Upper lobe of right lung (tissue), 1 donor: ENCODE measurements around the gene LENG1. TPM values are rescaled to one million over a fixed set of nuclear protein-coding genes. Genes with fewer than 3 reads are reported as not detected.

Experiments
- ATAC-seq: fragments of 200-7000 bp; cut with Tn5 transposase; one replicate; pipeline ENCODE4 v1.9.1; 2020; ENCODE audit warnings: mild to moderate bottlenecking, moderate library complexity
- DNase-seq: peaks from one replicate; pipeline ENCODE4 v3.0.0-alpha.2; 2020
- H3K27ac ChIP-seq: fragments of 200-600 bp; one replicate; pipeline ENCODE4 v1.8.0; 2022
- H3K27me3 ChIP-seq: fragments of 200-600 bp; one replicate; pipeline ENCODE4 v1.8.0; 2022; ENCODE audit warnings: mild to moderate bottlenecking
- H3K36me3 ChIP-seq: fragments of 200-600 bp; one replicate; pipeline ENCODE4 v1.8.0; 2022
- H3K4me1 ChIP-seq: fragments of 200-600 bp; one replicate; pipeline ENCODE4 v1.8.0; 2022
- H3K4me3 ChIP-seq: fragments of 200-600 bp; one replicate; pipeline ENCODE4 v1.8.0; 2022; ENCODE audit warnings: mild to moderate bottlenecking
- H3K9me3 ChIP-seq: fragments of 200-600 bp; one replicate; pipeline ENCODE4 v1.8.0; 2022
- CTCF ChIP-seq: fragments of 200-600 bp; IDR thresholded peaks from one replicate; pipeline ENCODE4 v1.8.0; 2022; ENCODE audit warnings: antibody characterized with exemption
- intact Hi-C: fragments of 100-400 bp; cut with DNase I; formaldehyde crosslinking; loops from one replicate; pipeline ENCODE4 v1.11.0; 2022
- total RNA-seq: library from RNA; stranded (reverse); fragmentation: NEBNext Ultra II Directional; extraction: Animal tissue kit (Norgen Biotek cat#: 25700); gene quantifications from one replicate; pipeline ENCODE4 v1.2.1, GENCODE V29; 2021
- donor health status: DM: no; HTN: yes; CAD: no; lungs with severe emphysema.

The LENG1 gene
- total RNA-seq, 1 donor from 2014 or later, result 9.2 TPM

DNA sequence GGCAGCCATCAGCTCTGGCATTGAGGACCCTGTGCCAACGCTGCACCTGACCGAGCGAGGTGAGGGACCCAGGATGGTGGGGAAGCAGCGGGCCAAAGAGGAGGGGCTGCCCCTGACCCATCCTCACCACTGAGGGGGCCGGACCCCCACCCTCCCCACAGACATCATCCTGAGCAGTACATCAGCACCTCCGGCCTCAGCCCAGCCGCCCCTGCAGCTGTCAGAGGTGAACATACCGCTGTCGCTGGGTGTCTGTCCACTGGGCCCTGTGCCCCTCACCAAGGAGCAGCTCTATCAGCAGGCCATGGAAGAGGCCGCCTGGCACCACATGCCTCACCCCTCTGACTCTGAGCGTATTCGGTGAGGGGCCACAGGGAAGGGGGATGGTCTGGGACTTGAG, 7.3 kb downstream of the LENG1 start:
- H3K4me3 ChIP-seq, result no peak overlapping the region
- H3K4me1 ChIP-seq, result no peaks in the 10 kb centered on the region
- ATAC-seq (no peak), DNase-seq (no peak)
- H3K36me3 ChIP-seq, result peaks cover 95% of the 10 kb centered on the region
- intact Hi-C loops, result no loop called here
- no peaks in the 10 kb centered on the region for H3K27me3 ChIP-seq
- no peak overlapping the region for H3K27ac ChIP-seq
- no peak for TF ChIP-seq CTCF
- no peaks in the 10 kb centered on the region for H3K9me3 ChIP-seq

- H3K36me3 ChIP-seq, result peaks cover 95% of the 10 kb centered on the region
- H3K4me3 ChIP-seq, result no peak overlapping the region
- H3K27me3 ChIP-seq, result no peaks in the 10 kb centered on the region
- ATAC-seq (no peak), DNase-seq (no peak)
- no peak for TF ChIP-seq CTCF
- intact Hi-C loops, result no loop called here
- H3K27ac ChIP-seq, result no peak overlapping the region
- H3K9me3 ChIP-seq, result no peaks in the 10 kb centered on the region
- no peaks in the 10 kb centered on the region for H3K4me1 ChIP-seq
These were observed 8.0 kb downstream of the LENG1 start for GRCh38 chr19:54151362-54152035.

- TF ChIP-seq CTCF, result no peak
- Histone ChIP-seq H3K27me3 (no peaks in the 10 kb centered on the region), H3K27ac (no peak overlapping the region), H3K9me3 (no peaks in the 10 kb centered on the region), H3K36me3 (peaks cover 95% of the 10 kb centered on the region), H3K4me3 (no peak overlapping the region), H3K4me1 (no peaks in the 10 kb centered on the region)
- ATAC-seq (no peak), DNase-seq (no peak)
- intact Hi-C loops, result no loop called here
These were observed 10.3 kb downstream of the LENG1 start for GRCh38 chr19:54149021-54149812.

GRCh38 chr19:54148158-54148557, 11.4 kb downstream of the LENG1 start:
- no peaks in the 10 kb centered on the region for H3K4me1 ChIP-seq
- no peak for TF ChIP-seq CTCF
- no peaks in the 10 kb centered on the region for H3K27me3 ChIP-seq
- no peaks in the 10 kb centered on the region for H3K9me3 ChIP-seq
- intact Hi-C loops, result no loop called here
- ATAC-seq (no peak), DNase-seq (no peak)
- H3K4me3 ChIP-seq, result no peak overlapping the region
- H3K36me3 ChIP-seq, result peaks cover 95% of the 10 kb centered on the region
- H3K27ac ChIP-seq, result no peak overlapping the region

GRCh38 chr19:54147676-54148075, 11.8 kb downstream of the LENG1 start:
- intact Hi-C loops, result no loop called here
- H3K4me3 ChIP-seq, result no peak overlapping the region
- TF ChIP-seq CTCF, result no peak
- ATAC-seq, result no peak
- peaks cover 95% of the 10 kb centered on the region for H3K36me3 ChIP-seq
- no peaks in the 10 kb centered on the region for H3K9me3 ChIP-seq
- no peaks in the 10 kb centered on the region for H3K4me1 ChIP-seq
- H3K27me3 ChIP-seq, result no peaks in the 10 kb centered on the region
- no peak overlapping the region for H3K27ac ChIP-seq
- no peak for DNase-seq
